HEK293 (cell line): Measurements from ENCODE around the gene CDH2.

Experiments used
- CTCF ChIA-PET: fragments of 350-600 bp; formaldehyde crosslinking; extraction: SDS; loops from one replicate; lab custom pipeline; 2021; ENCODE audit warnings: antibody characterized with exemption; lab: Yijun Ruan, JAX
- POLR2A ChIA-PET: fragments of 300-600 bp; formaldehyde crosslinking; extraction: SDS; loops from one replicate; lab custom pipeline; 2020; ENCODE audit warnings: antibody characterized with exemption, inconsistent platforms; lab: Yijun Ruan, JAX
- H3K27ac ChIP-seq: fragments of 200-500 bp; sonication (Bioruptor generic); 2 replicates; pipeline ENCODE4 v1.5.1; 2014; ENCODE audit warnings: low read depth, low read length, control low read depth, inconsistent platforms; ENCODE audit errors: extremely low read depth
- H3K36me3 ChIP-seq, 2 experiments: fragments of 200-500 bp in 1 of 2; sonication (Bioruptor generic) in 1 of 2; 1 replicate in 1 of 2; 2 replicates in 1 of 2; pipeline ENCODE4 v1.5.1; 2014 to 2017; ENCODE audit warnings: inconsistent platforms in 2 of 2, low read length in 2 of 2; ENCODE audit not compliant: control insufficient read depth in 2 of 2, insufficient read depth in 1 of 2
- H3K4me1 ChIP-seq: fragments of 200-500 bp; sonication (Bioruptor generic); 2 replicates; pipeline ENCODE4 v1.5.1; 2014; ENCODE audit warnings: mild to moderate bottlenecking, low read length, inconsistent platforms; ENCODE audit not compliant: control insufficient read depth, insufficient read depth
- H3K4me3 ChIP-seq: 2 replicates; pipeline ENCODE4 v1.5.1; 2011; ENCODE audit warnings: low read depth, mild to moderate bottlenecking, control low read depth, low read length, moderate library complexity
- H3K9me3 ChIP-seq: fragments of 200-500 bp; sonication (Bioruptor generic); 2 replicates; pipeline ENCODE4 v1.5.1; 2014; ENCODE audit warnings: low read depth, low read length, inconsistent platforms; ENCODE audit not compliant: control insufficient read depth, insufficient read depth
- BCL11B ChIP-seq: fragments of 450-650 bp; formaldehyde crosslinking; IDR thresholded peaks from 2 replicates; pipeline ENCODE4 v1.5.1; 2016; ENCODE audit warnings: low read depth, missing biosample characterization, missing genetic modification characterization
- GLI2 ChIP-seq: fragments of 450-650 bp; formaldehyde crosslinking; IDR thresholded peaks from 2 replicates; pipeline ENCODE4; 2017; ENCODE audit warnings: missing biosample characterization, missing genetic modification characterization, low read depth, borderline replicate concordance
- GLIS1 ChIP-seq: fragments of 450-650 bp; formaldehyde crosslinking; IDR thresholded peaks from 2 replicates; pipeline ENCODE4 v1.5.1; 2016; ENCODE audit warnings: missing biosample characterization, missing genetic modification characterization
- PATZ1 ChIP-seq: fragments of 450-650 bp; formaldehyde crosslinking; IDR thresholded peaks from 2 replicates; pipeline ENCODE4 v1.5.1; 2016; ENCODE audit warnings: missing biosample characterization, missing genetic modification characterization
- REST ChIP-seq: fragments of 450-650 bp; formaldehyde crosslinking; IDR thresholded peaks from 2 replicates; pipeline ENCODE4 v1.5.1; 2016; ENCODE audit warnings: missing biosample characterization, missing genetic modification characterization
- YY2 ChIP-seq: fragments of 450-650 bp; formaldehyde crosslinking; IDR thresholded peaks from 2 replicates; pipeline ENCODE4 v1.5.1; 2016; ENCODE audit warnings: missing biosample characterization, missing genetic modification characterization
- ZBTB48 ChIP-seq: fragments of 450-650 bp; formaldehyde crosslinking; IDR thresholded peaks from 2 replicates; pipeline ENCODE4 v1.5.1; 2016; ENCODE audit warnings: missing biosample characterization, missing genetic modification characterization
- ZNF174 ChIP-seq: fragments of 450-650 bp; formaldehyde crosslinking; IDR thresholded peaks from 2 replicates; pipeline ENCODE4 v1.5.0; 2017; ENCODE audit warnings: missing biosample characterization, mild to moderate bottlenecking, missing genetic modification characterization
- ZNF221 ChIP-seq: fragments of 450-650 bp; formaldehyde crosslinking; IDR thresholded peaks from 2 replicates; pipeline ENCODE4 v1.5.1; 2017; ENCODE audit warnings: missing biosample characterization, missing genetic modification characterization, borderline replicate concordance
- ZNF223 ChIP-seq: fragments of 450-650 bp; formaldehyde crosslinking; IDR thresholded peaks from 2 replicates; pipeline ENCODE4 v1.5.1; 2016; ENCODE audit warnings: missing biosample characterization, missing genetic modification characterization
- ZNF664 ChIP-seq: fragments of 450-650 bp; formaldehyde crosslinking; IDR thresholded peaks from 2 replicates; pipeline ENCODE4 v1.5.1; 2016; ENCODE audit warnings: missing biosample characterization, missing genetic modification characterization
- ZNF692 ChIP-seq: fragments of 450-650 bp; formaldehyde crosslinking; IDR thresholded peaks from 2 replicates; pipeline ENCODE4 v1.5.1; 2016; ENCODE audit warnings: missing biosample characterization, missing genetic modification characterization
- ZNF768 ChIP-seq: fragments of 450-650 bp; formaldehyde crosslinking; IDR thresholded peaks from 2 replicates; pipeline ENCODE4 v1.5.1; 2018; ENCODE audit warnings: missing biosample characterization, mild to moderate bottlenecking, missing genetic modification characterization
- ZNF792 ChIP-seq: fragments of 450-650 bp; formaldehyde crosslinking; IDR thresholded peaks from 2 replicates; pipeline ENCODE4 v1.5.1; 2016; ENCODE audit warnings: missing biosample characterization, missing genetic modification characterization

The CDH2 gene

GRCh38 chr18:28152354-28152753, 24.6 kb downstream of the CDH2 start:
- ChIA-PET CTCF (no interaction called here), POLR2A (no interaction called here)
- H3K4me1 ChIP-seq = peaks cover 5% of the 10 kb centered on the region; the same call in 1 of the 2 replicates
- TF ChIP-seq GLIS1 (tag by site-specific recombination) (no peak), ZNF664 (tag by site-specific recombination) (no peak), PATZ1 (no peak), ZNF768 (no peak), ZNF174 (tag by site-specific recombination) (no peak), ZNF792 (tag by site-specific recombination) (no peak), ZNF223 (no peak), ZNF692 (tag by site-specific recombination) (no peak), GLI2 (tag by site-specific recombination) (no peak), ZNF221 (tag by site-specific recombination) (no peak), BCL11B (no peak), ZBTB48 (tag by site-specific recombination) (no peak), YY2 (tag by site-specific recombination) (no peak)
- no peaks in the 10 kb centered on the region for H3K36me3 ChIP-seq
- no peak overlapping the region for H3K4me3 ChIP-seq
- H3K27ac ChIP-seq = no peak overlapping the region
- no peaks in the 10 kb centered on the region for H3K9me3 ChIP-seq

GRCh38 chr18:28151434-28151833, 25.5 kb downstream of the CDH2 start:
- peaks cover 11% of the 10 kb centered on the region for H3K4me1 ChIP-seq

More at GRCh38 chr18:28151434-28151833, 25.5 kb downstream of the CDH2 start:
- CTCF ChIA-PET = no interaction called here
- H3K36me3 ChIP-seq = no peaks in the 10 kb centered on the region
- H3K9me3 ChIP-seq = no peaks in the 10 kb centered on the region
- H3K4me3 ChIP-seq = no peak overlapping the region
- no peak overlapping the region for H3K27ac ChIP-seq
- no peak for TF ChIP-seq REST (tag by site-specific recombination)
- POLR2A ChIA-PET = no interaction called here
